Gastrocnemius medialis (tissue), 4 donors: ENCODE results near the gene DSTYK. TPM values are rescaled to one million over a fixed set of nuclear protein-coding genes. Genes with fewer than 3 reads are reported as not detected.

Experiments used
- ATAC-seq, 2 donors: fragments of 150-250 bp; one replicate each; pipeline ENCODE4 v1.9.1; 2016
- DNase-seq, 2 donors: peaks; one replicate each; pipeline ENCODE4 v3.0.0-alpha.2; 2019
- H3K27ac ChIP-seq, 4 donors: fragments of 200-600 bp; sonication (generic); 1 replicate in 1 of 4; 2 replicates in 3 of 4; pipeline ENCODE4 v1.5.1; 2016 to 2018; ENCODE audit warnings: mild to moderate bottlenecking in 2 of 4, moderate library complexity in 1 of 4
- H3K27me3 ChIP-seq, 3 donors: fragments of 200-600 bp; sonication (generic) in 2 of 3; 1 replicate in 1 of 3; 2 replicates in 2 of 3; pipeline versions ENCODE4 v1.5.1 to v1.6.0; 2016 to 2019; ENCODE audit warnings: mild to moderate bottlenecking in 1 of 3, moderate library complexity in 1 of 3
- H3K36me3 ChIP-seq, 2 donors: fragments of 200-600 bp; sonication (generic) in 1 of 2; one replicate each; pipeline ENCODE4 v1.5.1; 2017 to 2018
- H3K4me1 ChIP-seq, 2 donors: fragments of 200-600 bp; sonication (generic) in 1 of 2; one replicate each; pipeline ENCODE4 v1.5.1; 2016 to 2017; ENCODE audit warnings: mild to moderate bottlenecking in 2 of 2
- H3K4me3 ChIP-seq, 4 donors: fragments of 200-600 bp; sonication (generic) in 3 of 4; 1 replicate in 1 of 4; 2 replicates in 3 of 4; pipeline ENCODE4 v1.5.1; 2016 to 2019; ENCODE audit warnings: mild to moderate bottlenecking in 2 of 4
- H3K9me3 ChIP-seq, 3 donors: fragments of 200-600 bp; sonication (generic) in 2 of 3; 1 replicate in 1 of 3; 2 replicates in 2 of 3; pipeline ENCODE4 v1.5.1; 2016 to 2019
- POLR2A ChIP-seq, 2 donors: fragments of 450-650 bp; IDR thresholded peaks; one replicate each; pipeline ENCODE4 v1.6.1; 2017; ENCODE audit warnings: antibody characterized with exemption in 2 of 2, mild to moderate bottlenecking in 2 of 2, moderate library complexity in 2 of 2
- in situ Hi-C, 4 donors: fragments of 200-750 bp; cut with MboI; loops; one replicate each; pipeline versions ENCODE4 v1.15.0 to v1.8.0; 2017; ENCODE audit warnings: low sequenced_read_pairs in 4 of 4
- intact Hi-C: fragments of 100-400 bp; cut with DNase I; formaldehyde crosslinking; loops from one replicate; pipeline ENCODE4 v1.15.1; 2023; ENCODE audit warnings: low total_unique reads
- total RNA-seq, 4 donors: library from RNA; depleted of rRNA; stranded (reverse); fragments of >200 nt; gene quantifications; one replicate each; pipeline versions ENCODE4 v1.1.0 to v1.2.3, GENCODE V29; 2016
- TF ChIP-seq, protein P1 (sequence below), 5 experiments: fragments of 450-650 bp in 3 of 5; fragments of 200-600 bp in 2 of 5; sonication (generic) in 2 of 5; IDR thresholded peaks in 4 of 5; conservative IDR thresholded peaks in 1 of 5; 1 replicate in 4 of 5; 2 replicates in 1 of 5; pipeline ENCODE4 v1.5.1; 2016 to 2019; ENCODE audit warnings: antibody characterized with exemption in 5 of 5, mild to moderate bottlenecking in 3 of 5, moderate library complexity in 3 of 5

Gene DSTYK
- total RNA-seq, 4 donors from 2014 or later: 12.2 to 15.8 (median 13.9) TPM

- DNase-seq: peak; percentile 85 to 90
- in situ Hi-C loops: no loop called here
Observed at GRCh38 chr1:205247130-205247921, 35.8 kb upstream of the DSTYK start.

DNA sequence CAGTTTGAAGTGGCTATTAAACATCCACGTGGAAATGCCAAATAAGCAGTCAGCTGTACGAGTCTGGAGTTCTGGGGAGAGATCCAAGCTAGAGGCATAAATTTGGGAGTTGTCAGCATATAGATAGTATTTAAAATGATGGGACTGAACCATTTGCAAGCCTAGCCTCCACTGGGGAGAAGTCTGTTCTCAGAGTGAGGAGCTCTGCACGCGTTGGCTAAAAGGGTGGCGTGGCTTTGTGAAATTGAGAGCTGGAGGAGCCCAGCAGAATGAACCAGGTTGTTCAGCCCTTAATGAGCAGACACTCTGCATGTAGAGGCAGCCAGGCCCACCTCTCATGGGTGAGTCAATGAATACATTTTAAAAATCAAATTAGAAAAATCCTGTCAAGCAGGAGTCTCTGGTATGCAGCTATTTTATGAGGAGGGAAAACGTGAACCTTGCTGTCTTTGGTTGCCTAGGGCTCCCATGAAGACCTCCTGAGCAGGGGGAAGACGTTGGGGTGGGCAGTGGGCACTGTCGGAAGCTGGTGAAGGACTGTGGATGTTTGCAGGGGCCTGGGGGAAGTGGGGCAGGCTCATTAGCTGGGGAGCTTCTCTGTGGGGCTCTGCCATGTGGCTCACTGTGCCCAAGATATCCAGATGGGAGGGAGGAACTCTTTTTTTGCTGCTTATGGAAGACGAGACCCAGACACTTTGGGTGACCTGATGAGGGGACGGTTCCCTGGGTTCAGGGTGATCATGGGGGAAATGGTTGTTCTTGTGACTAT is 35.0 kb upstream of the DSTYK start:
- ATAC-seq (no peak), DNase-seq (no peak)
- peak overlapping the region; percentile 86 to 92 (median 89) for H3K27ac ChIP-seq
- H3K4me1 ChIP-seq: peaks cover 94 to 96% of the 10 kb centered on the region in 2 donors
- intact Hi-C loops: loop anchor here (1.0 kb wide), 1 partner anchor 7 kb away; no protein-coding TSS in a partner anchor
- H3K9me3 ChIP-seq: no peaks in the 10 kb centered on the region
- TF ChIP-seq, protein P1, sequence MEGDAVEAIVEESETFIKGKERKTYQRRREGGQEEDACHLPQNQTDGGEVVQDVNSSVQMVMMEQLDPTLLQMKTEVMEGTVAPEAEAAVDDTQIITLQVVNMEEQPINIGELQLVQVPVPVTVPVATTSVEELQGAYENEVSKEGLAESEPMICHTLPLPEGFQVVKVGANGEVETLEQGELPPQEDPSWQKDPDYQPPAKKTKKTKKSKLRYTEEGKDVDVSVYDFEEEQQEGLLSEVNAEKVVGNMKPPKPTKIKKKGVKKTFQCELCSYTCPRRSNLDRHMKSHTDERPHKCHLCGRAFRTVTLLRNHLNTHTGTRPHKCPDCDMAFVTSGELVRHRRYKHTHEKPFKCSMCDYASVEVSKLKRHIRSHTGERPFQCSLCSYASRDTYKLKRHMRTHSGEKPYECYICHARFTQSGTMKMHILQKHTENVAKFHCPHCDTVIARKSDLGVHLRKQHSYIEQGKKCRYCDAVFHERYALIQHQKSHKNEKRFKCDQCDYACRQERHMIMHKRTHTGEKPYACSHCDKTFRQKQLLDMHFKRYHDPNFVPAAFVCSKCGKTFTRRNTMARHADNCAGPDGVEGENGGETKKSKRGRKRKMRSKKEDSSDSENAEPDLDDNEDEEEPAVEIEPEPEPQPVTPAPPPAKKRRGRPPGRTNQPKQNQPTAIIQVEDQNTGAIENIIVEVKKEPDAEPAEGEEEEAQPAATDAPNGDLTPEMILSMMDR (IDR thresholded peaks at IDR 0.05 in 4 of 5, conservative IDR thresholded peaks at IDR 0.05 in 1 of 5): no peak
- TF ChIP-seq POLR2A (IDR thresholded peaks at IDR 0.05): no peak
- H3K4me3 ChIP-seq: no peak overlapping the region
- H3K36me3 ChIP-seq: no peaks in the 10 kb centered on the region
- H3K27me3 ChIP-seq: no peaks in the 10 kb centered on the region
- in situ Hi-C loops: no loop called here

More at GRCh38 chr1:205247130-205247921, 35.8 kb upstream of the DSTYK start:
- H3K36me3 ChIP-seq: no peaks in the 10 kb centered on the region
- peaks cover 94 to 96% of the 10 kb centered on the region in 2 donors for H3K4me1 ChIP-seq
- peak; percentile 77 to 79 for ATAC-seq
- intact Hi-C loops: loop anchor here (1.0 kb wide), 1 partner anchor 8 kb away; no protein-coding TSS in a partner anchor
- no peaks in the 10 kb centered on the region for H3K9me3 ChIP-seq
- peak overlapping the region in 3 of 4 donors; percentile 4 to 42 (median 19) for H3K4me3 ChIP-seq
- H3K27me3 ChIP-seq: no peaks in the 10 kb centered on the region
- H3K27ac ChIP-seq: peak overlapping the region; percentile 86 to 92 (median 89)
- TF ChIP-seq, protein P1 (IDR thresholded peaks at IDR 0.05 in 4 of 5, conservative IDR thresholded peaks at IDR 0.05 in 1 of 5): no peak
- TF ChIP-seq POLR2A (IDR thresholded peaks at IDR 0.05): peak; percentile 15 to 52

DNA sequence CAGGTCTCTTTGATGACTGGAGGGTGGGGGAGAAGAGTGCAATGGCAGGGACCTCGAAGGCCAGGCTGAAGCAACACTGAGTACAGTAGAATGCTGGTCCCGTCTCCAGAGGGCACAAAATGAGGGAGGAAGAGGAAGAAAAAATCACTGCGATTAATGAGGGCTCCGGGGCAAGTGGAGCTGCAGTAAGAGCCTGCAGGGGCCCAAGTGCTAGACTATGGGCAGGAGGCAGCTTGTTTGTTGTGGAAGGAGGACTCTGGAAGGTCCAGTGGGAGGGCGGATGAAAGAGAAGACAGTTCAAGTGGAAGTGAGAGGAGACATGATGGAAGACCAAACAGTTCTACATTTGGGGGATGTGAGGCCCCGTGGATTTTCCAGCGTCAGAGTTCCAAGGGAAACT is 33.6 kb upstream of the DSTYK start:
- intact Hi-C loops: no loop called here
- no peak for DNase-seq
- Histone ChIP-seq H3K9me3 (no peaks in the 10 kb centered on the region), H3K27me3 (no peaks in the 10 kb centered on the region), H3K4me3 (no peak overlapping the region), H3K4me1 (peaks cover 93 to 95% of the 10 kb centered on the region in 2 donors), H3K36me3 (no peaks in the 10 kb centered on the region), H3K27ac (peak overlapping the region in 3 of 4 donors; percentile 87 to 92 (median 91))
- in situ Hi-C loops: no loop called here
- TF ChIP-seq, protein P1 (IDR thresholded peaks at IDR 0.05 in 4 of 5, conservative IDR thresholded peaks at IDR 0.05 in 1 of 5): no peak
- no peak for TF ChIP-seq POLR2A (IDR thresholded peaks at IDR 0.05)
- ATAC-seq: no peak

GRCh38 chr1:205244384-205244783 is 32.9 kb upstream of the DSTYK start:
- in situ Hi-C loops: no loop called here

More at GRCh38 chr1:205244384-205244783, 32.9 kb upstream of the DSTYK start:
- H3K27ac ChIP-seq: peak overlapping the region in 3 of 4 donors; percentile 5 to 92 (median 91)
- TF ChIP-seq, protein P1 (IDR thresholded peaks at IDR 0.05 in 4 of 5, conservative IDR thresholded peaks at IDR 0.05 in 1 of 5): no peak
- no peak for TF ChIP-seq POLR2A (IDR thresholded peaks at IDR 0.05)
- DNase-seq (no peak), ATAC-seq (no peak)
- intact Hi-C loops: no loop called here
- no peaks in the 10 kb centered on the region for H3K9me3 ChIP-seq
- H3K4me1 ChIP-seq: peaks cover 93 to 95% of the 10 kb centered on the region in 2 donors
- no peaks in the 10 kb centered on the region for H3K27me3 ChIP-seq
- H3K4me3 ChIP-seq: no peak overlapping the region
- no peaks in the 10 kb centered on the region for H3K36me3 ChIP-seq
